Endothelial cell of umbilical vein (primary cell): ENCODE measurements around the gene TRIM43B. TPM values are rescaled to one million over a fixed set of nuclear protein-coding genes. Genes with fewer than 3 reads are reported as not detected.

Experiments
- BruUV-seq: library from RNA; stranded (reverse); fragments of 400-500 nt; replicated peaks from 2 replicates; lab custom pipeline; 2021; lab: Mats Ljungman, UMichigan
- CTCF ChIA-PET: fragments of 300-600, 350-600 bp; sonication (Branson Sonifier 250); formaldehyde crosslinking; loops from one replicate; lab custom pipeline; 2021; ENCODE audit warnings: antibody characterized with exemption, inconsistent platforms; lab: Charles Lee
- POLR2A ChIA-PET: fragments of 300-600, 350-600 bp; sonication (Branson Sonifier 250); formaldehyde crosslinking; loops from one replicate; lab custom pipeline; 2021; ENCODE audit warnings: antibody characterized with exemption, inconsistent platforms; lab: Charles Lee
- DNase-seq: peaks from one replicate; pipeline ENCODE4 v3.0.0-alpha.2; 2011; ENCODE audit warnings: low read depth, low spot score
- FAIRE-seq: peaks from 2 replicates; lab custom pipeline; 2011; peaks lifted over from hg19 to GRCh38; lab: Jason Lieb, UNC
- H2AFZ ChIP-seq: 2 replicates; pipeline ENCODE4 v1.6.0; 2012; ENCODE audit warnings: low read depth, low read length, control low read depth, inconsistent platforms
- H3K27ac ChIP-seq: 2 replicates; pipeline ENCODE4 v1.5.1; 2011; ENCODE audit warnings: low read depth, mild to moderate bottlenecking, control low read depth, low read length, moderate library complexity; ENCODE audit not compliant: insufficient read depth
- H3K27me3 ChIP-seq, 2 experiments: 2 replicates each; pipeline versions ENCODE4 v1.6.0 to v1.6.1; 2011; ENCODE audit warnings: low read length in 2 of 2, mixed read lengths in 1 of 2; ENCODE audit not compliant: control insufficient read depth in 2 of 2, insufficient read depth in 2 of 2
- H3K36me3 ChIP-seq, 2 experiments: 2 replicates in 1 of 2; 3 replicates in 1 of 2; pipeline ENCODE4 v1.5.1; 2011; ENCODE audit warnings: low read length in 2 of 2, mild to moderate bottlenecking in 1 of 2, moderate library complexity in 1 of 2; ENCODE audit not compliant: control insufficient read depth in 2 of 2, insufficient read depth in 2 of 2; ENCODE audit errors: extremely low read depth in 1 of 2
- H3K4me1 ChIP-seq: 3 replicates; pipeline ENCODE4 v1.5.1; 2011; ENCODE audit warnings: mild to moderate bottlenecking, low read length; ENCODE audit not compliant: control insufficient read depth, insufficient read depth; ENCODE audit errors: extremely low read depth
- H3K4me2 ChIP-seq: 2 replicates; pipeline ENCODE4 v1.6.1; 2011; ENCODE audit warnings: low read length, control low read depth, mixed read lengths; ENCODE audit not compliant: insufficient read depth
- H3K4me3 ChIP-seq, 3 experiments: fragments of 200-600 bp in 1 of 3; sonication (generic), shearing (Covaris generic) in 1 of 3; replicated peaks in 1 of 3; 2 replicates each; pipeline ENCODE4 v1.5.1; 2011 to 2016; ENCODE audit warnings: control low read depth in 3 of 3, low read length in 3 of 3, mild to moderate bottlenecking in 2 of 3, inconsistent platforms in 1 of 3, low read depth in 1 of 3, moderate library complexity in 1 of 3; ENCODE audit not compliant: insufficient read depth in 1 of 3
- H3K79me2 ChIP-seq: 2 replicates; pipeline ENCODE4 v1.6.0; 2012; ENCODE audit warnings: low read length, inconsistent platforms; ENCODE audit not compliant: control insufficient read depth, insufficient read depth
- H3K9ac ChIP-seq: replicated peaks from 2 replicates; pipeline ENCODE3; 2011; ENCODE audit warnings: low read length, control low read depth; ENCODE audit not compliant: insufficient read depth; ENCODE audit errors: extremely low read depth
- H3K9me1 ChIP-seq: replicated peaks from 3 replicates; pipeline ENCODE4 v1.6.0; 2011; ENCODE audit warnings: mild to moderate bottlenecking, low read length; ENCODE audit not compliant: control insufficient read depth, insufficient read depth; ENCODE audit errors: extremely low read depth
- H3K9me3 ChIP-seq: replicated peaks from 2 replicates; pipeline ENCODE4 v1.5.1; 2012; ENCODE audit warnings: low read length, inconsistent platforms; ENCODE audit not compliant: control insufficient read depth, insufficient read depth
- H4K20me1 ChIP-seq: replicated peaks from 2 replicates; pipeline ENCODE3; 2011; ENCODE audit warnings: mild to moderate bottlenecking, low read length; ENCODE audit not compliant: control insufficient read depth, insufficient read depth; ENCODE audit errors: extremely low read depth
- EZH2 ChIP-seq: IDR thresholded peaks from 2 replicates; pipeline ENCODE4 v1.6.1; 2012; ENCODE audit warnings: borderline replicate concordance, low read depth, mild to moderate bottlenecking, moderate library complexity, low read length, inconsistent platforms; ENCODE audit not compliant: severe bottlenecking
- FOS ChIP-seq: IDR thresholded peaks from 2 replicates; pipeline ENCODE4 v1.6.1; 2011; ENCODE audit warnings: mild to moderate bottlenecking, low read length, moderate library complexity, borderline replicate concordance; ENCODE audit not compliant: insufficient read depth
- GATA2 ChIP-seq: IDR thresholded peaks from 2 replicates; pipeline ENCODE4 v1.7.0; 2011; ENCODE audit warnings: low read depth, mild to moderate bottlenecking, moderate library complexity, mixed read lengths, low read length; ENCODE audit not compliant: insufficient read length, insufficient read depth
- JUN ChIP-seq: IDR thresholded peaks from 2 replicates; pipeline ENCODE4 v1.6.1; 2011; ENCODE audit warnings: borderline replicate concordance, low read depth; ENCODE audit not compliant: insufficient read length, insufficient read depth
- MYC ChIP-seq: IDR thresholded peaks from one replicate; pipeline ENCODE4 v1.6.1; 2011; ENCODE audit warnings: mild to moderate bottlenecking, low read depth, low read length
- POLR2A ChIP-seq: IDR thresholded peaks from 2 replicates; pipeline ENCODE4 v1.6.1; 2012; ENCODE audit warnings: low read depth, mild to moderate bottlenecking, control low read depth, low read length
- POLR2AphosphoS5 ChIP-seq: IDR thresholded peaks from 2 replicates; pipeline ENCODE4 v1.6.1; 2012; ENCODE audit warnings: low read depth, mild to moderate bottlenecking, control low read depth, low read length, moderate library complexity; ENCODE audit not compliant: insufficient read depth
- dilution Hi-C: fragments of 300-500 bp; cut with MboI; formaldehyde crosslinking; loops from one replicate; pipeline ENCODE4 v1.15.0; 2019; ENCODE audit warnings: low sequenced_read_pairs; ENCODE audit not compliant: extremely low pct_ligation_motif_present
- intact Hi-C: fragments of 100-400 bp; cut with micrococcal nuclease; formaldehyde crosslinking; loops from one replicate; pipeline ENCODE4 v1.10.0; 2022
- polyA plus RNA-seq, 4 experiments: library from polyadenylated mRNA; depleted of rRNA in 3 of 4; stranded (reverse) in 3 of 4; unstranded in 1 of 4; fragments of >200 nt; gene quantifications; 2 replicates each; pipeline versions ENCODE4 v1.2.1 to v1.2.3, GENCODE V29; 2011 to 2012; ENCODE audit warnings: missing spikeins in 1 of 4
- total RNA-seq: library from RNA; stranded (reverse); gene quantifications from 2 replicates; pipeline ENCODE4 v1.2.3, GENCODE V29; 2021
- TF ChIP-seq, protein P1 (sequence below): IDR thresholded peaks from 2 replicates; pipeline ENCODE4 v1.6.1; 2011; ENCODE audit not compliant: insufficient read depth, insufficient read length
- TF ChIP-seq, protein P2 (sequence below), 2 donors: IDR thresholded peaks; 1 replicate in 1 of 2; 2 replicates in 1 of 2; pipeline ENCODE4 v1.5.1; 2011; ENCODE audit warnings: low read length in 2 of 2, mild to moderate bottlenecking in 2 of 2, moderate library complexity in 2 of 2, control low read depth in 1 of 2, inconsistent platforms in 1 of 2, low read depth in 1 of 2; ENCODE audit not compliant: insufficient read depth in 1 of 2; ENCODE audit errors: extremely low read depth in 1 of 2

The TRIM43B gene
- total and polyA plus RNA-seq, 2 donors (not counting 3 experiments of a cell fraction or from before 2014, with no cell fraction given): not detected

DNA sequence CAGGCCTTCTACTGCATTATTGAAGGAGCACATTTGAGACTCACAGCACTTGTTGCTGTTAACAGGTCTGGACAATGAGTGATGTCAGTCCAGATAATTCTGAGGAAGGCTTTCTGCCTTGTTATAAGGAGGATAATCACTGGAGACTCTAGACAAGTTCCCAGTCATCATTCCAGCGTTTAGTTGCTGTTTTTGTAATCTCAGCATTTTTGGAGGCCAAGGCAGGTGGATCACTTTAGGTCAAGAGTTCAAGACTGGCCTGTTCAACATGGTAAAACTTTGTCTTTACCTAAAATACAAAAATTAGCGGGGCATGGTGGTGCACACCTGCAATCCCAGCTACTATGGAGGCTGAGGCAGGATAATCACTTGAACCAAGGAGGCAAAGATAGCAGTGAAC lies 39.6 kb upstream of the TRIM43B start:
- DNase-seq (no peak), FAIRE-seq (peak; percentile 15)
- intact Hi-C loops (no loop called here), dilution Hi-C loops (no loop called here)
- Histone ChIP-seq H3K9me1 (no peaks in the 10 kb centered on the region), H3K27me3 (peaks cover 0 to 13% of the 10 kb centered on the region in 2 experiments), H2AFZ (no peak overlapping the region), H3K36me3 (no peaks in the 10 kb centered on the region), H4K20me1 (no peaks in the 10 kb centered on the region), H3K27ac (no peak overlapping the region), H3K9me3 (no peaks in the 10 kb centered on the region), H3K9ac (no peak overlapping the region), H3K4me3 (no peak overlapping the region), H3K79me2 (peaks cover 3% of the 10 kb centered on the region), H3K4me2 (no peak overlapping the region), H3K4me1 (peaks cover 4% of the 10 kb centered on the region)
- ChIA-PET POLR2A (no interaction called here), CTCF (no interaction called here)
- BruUV-seq: no TSS peak
- TF ChIP-seq POLR2A (no peak), POLR2AphosphoS5 (no peak), GATA2 (no peak), JUN (no peak), EZH2 (no peak), FOS (no peak), MYC (no peak)
- TF ChIP-seq, protein P1, sequence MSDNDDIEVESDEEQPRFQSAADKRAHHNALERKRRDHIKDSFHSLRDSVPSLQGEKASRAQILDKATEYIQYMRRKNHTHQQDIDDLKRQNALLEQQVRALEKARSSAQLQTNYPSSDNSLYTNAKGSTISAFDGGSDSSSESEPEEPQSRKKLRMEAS: no peak
- TF ChIP-seq, protein P2, sequence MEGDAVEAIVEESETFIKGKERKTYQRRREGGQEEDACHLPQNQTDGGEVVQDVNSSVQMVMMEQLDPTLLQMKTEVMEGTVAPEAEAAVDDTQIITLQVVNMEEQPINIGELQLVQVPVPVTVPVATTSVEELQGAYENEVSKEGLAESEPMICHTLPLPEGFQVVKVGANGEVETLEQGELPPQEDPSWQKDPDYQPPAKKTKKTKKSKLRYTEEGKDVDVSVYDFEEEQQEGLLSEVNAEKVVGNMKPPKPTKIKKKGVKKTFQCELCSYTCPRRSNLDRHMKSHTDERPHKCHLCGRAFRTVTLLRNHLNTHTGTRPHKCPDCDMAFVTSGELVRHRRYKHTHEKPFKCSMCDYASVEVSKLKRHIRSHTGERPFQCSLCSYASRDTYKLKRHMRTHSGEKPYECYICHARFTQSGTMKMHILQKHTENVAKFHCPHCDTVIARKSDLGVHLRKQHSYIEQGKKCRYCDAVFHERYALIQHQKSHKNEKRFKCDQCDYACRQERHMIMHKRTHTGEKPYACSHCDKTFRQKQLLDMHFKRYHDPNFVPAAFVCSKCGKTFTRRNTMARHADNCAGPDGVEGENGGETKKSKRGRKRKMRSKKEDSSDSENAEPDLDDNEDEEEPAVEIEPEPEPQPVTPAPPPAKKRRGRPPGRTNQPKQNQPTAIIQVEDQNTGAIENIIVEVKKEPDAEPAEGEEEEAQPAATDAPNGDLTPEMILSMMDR (IDR thresholded peaks at IDR 0.05; ENCODE audit: extremely low read depth in 1 of 2, insufficient read depth in 1 of 2, low read depth in 1 of 2, low read length in 2 of 2): no peak
